LNCaP clone FGC (cell line): ENCODE results near the gene SOCS7.

Experiments used
- DNase-seq: peaks from one replicate; pipeline ENCODE4 v3.0.0-alpha.2; 2011; ENCODE audit warnings: low read depth
- H3K4me3 ChIP-seq: 2 replicates; pipeline ENCODE4 v1.5.1; 2011; ENCODE audit warnings: mild to moderate bottlenecking, low read depth, low read length, control low read depth
- TF ChIP-seq, protein P1 (sequence below): IDR thresholded peaks from 2 replicates; pipeline ENCODE4 v1.5.1; 2012; ENCODE audit warnings: mild to moderate bottlenecking; ENCODE audit not compliant: control insufficient read depth, insufficient read depth; ENCODE audit errors: extremely low read depth

The SOCS7 gene

DNA sequence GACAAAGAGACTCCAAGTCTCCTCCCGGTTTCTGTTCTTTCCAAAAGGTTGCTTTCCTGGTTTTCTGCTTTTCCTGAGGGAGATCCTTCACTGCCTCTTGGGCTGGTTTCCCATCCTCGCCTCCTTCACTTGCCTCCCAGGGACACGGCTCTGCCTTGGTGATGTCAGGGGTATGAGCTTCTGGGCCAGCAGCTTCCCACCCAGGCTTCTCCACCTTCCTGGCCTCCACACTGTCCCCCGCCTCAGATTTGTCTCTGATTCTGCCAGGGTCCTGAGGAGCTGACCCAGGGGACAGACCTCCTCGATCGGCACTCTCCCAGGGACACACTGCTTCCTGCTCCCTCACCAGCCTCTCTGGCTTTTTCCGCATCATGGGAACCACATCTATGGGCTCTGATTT lies 22.4 kb upstream of the SOCS7 start:
- DNase-seq: no peak
- H3K4me3 ChIP-seq: no peak overlapping the region
- TF ChIP-seq, protein P1, sequence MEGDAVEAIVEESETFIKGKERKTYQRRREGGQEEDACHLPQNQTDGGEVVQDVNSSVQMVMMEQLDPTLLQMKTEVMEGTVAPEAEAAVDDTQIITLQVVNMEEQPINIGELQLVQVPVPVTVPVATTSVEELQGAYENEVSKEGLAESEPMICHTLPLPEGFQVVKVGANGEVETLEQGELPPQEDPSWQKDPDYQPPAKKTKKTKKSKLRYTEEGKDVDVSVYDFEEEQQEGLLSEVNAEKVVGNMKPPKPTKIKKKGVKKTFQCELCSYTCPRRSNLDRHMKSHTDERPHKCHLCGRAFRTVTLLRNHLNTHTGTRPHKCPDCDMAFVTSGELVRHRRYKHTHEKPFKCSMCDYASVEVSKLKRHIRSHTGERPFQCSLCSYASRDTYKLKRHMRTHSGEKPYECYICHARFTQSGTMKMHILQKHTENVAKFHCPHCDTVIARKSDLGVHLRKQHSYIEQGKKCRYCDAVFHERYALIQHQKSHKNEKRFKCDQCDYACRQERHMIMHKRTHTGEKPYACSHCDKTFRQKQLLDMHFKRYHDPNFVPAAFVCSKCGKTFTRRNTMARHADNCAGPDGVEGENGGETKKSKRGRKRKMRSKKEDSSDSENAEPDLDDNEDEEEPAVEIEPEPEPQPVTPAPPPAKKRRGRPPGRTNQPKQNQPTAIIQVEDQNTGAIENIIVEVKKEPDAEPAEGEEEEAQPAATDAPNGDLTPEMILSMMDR: no peak

DNA sequence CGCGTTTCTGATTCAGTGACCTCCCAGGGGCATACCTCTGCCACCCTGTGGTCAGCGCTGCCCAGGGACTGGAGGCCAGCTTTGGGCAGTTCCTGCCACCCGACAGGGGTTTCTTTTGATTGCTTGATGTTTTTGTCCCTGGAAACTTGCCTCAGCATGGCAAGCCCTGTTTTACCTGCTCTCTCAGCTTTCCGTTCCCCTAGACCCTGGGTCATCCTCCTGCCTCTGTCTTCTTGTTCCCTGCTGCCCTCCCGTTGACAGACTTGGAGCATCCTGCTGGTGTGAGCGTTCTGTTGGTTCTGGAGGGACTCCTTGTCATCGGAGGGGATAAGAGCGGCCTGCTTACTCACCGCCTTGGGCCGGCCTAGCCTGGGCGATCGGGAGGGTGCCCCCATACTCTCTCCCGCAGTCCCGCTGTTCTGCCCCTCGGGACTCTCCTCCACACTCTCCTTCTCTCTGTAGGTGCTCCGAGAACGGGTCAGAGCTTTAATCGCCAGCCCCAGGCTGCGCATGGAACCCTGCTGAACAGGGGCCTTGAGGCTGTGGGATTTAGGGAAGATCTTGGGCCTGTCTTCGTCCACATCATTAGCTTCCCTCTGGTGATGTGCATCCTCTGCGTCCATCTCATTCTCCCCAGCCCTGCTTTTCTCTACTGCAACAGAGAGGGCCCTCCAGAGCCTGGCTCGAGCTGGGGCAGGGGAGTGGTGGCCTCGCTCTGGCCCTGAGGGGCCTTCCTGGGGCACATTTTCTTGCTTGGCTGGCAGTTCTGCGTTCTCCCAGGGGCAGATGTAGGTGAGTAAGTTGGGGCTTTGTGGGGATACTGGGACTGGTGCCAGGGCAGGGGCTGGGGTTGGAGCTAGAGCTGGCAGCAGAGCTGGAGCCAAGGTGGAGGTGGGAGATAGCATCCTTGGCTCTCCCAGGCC lies 21.6 kb upstream of the SOCS7 start:
- no peak overlapping the region for H3K4me3 ChIP-seq
- TF ChIP-seq, protein P1: no peak
- no peak for DNase-seq

DNA sequence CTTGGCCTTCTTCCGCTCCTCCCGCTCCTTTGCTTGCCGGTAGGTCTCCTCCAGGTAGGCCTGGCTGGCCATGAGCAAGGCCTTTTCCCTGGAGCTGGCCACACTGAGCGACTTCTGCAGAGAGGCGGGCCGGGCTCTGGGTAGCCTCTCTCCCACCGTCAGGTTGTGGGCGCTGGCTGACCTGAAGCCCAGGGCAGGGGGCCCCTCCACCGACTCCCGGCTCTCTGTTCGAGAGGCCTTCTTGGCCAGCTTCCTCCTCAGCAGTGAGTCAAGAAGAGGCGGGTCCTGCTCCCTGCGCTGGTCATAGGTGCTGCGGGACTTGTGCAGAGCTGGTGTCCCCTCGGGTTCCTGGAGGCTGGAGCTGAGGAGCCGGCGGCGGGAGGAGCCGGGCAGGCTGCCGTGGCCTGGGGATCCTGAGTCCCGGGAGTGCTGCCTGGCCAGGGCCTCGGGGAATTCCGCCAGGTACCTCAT lies 20.7 kb upstream of the SOCS7 start:
- TF ChIP-seq, protein P1: no peak
- no peak for DNase-seq
- H3K4me3 ChIP-seq: no peak overlapping the region

DNA sequence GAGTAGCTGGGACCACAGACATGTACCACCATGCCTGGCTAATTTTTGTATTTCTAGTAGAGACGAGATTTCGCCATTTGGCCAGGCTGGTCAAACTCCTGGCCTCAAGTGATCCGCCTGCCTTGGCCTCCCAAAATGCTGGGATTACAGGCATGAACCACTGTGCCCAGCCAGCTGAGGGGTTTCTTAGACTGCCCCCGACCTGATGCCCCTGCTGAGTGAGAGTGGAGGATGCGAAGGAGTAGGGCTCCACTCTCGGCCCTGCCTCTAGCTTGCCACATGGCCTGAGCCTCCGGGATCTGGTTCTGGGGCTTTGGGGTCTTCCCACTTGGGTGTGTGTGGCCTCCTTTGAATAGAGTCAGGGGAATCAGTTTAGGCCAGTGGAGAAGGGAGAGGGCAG lies 18.9 kb upstream of the SOCS7 start:
- TF ChIP-seq, protein P1: no peak
- H3K4me3 ChIP-seq: no peak overlapping the region
- DNase-seq: no peak

DNA sequence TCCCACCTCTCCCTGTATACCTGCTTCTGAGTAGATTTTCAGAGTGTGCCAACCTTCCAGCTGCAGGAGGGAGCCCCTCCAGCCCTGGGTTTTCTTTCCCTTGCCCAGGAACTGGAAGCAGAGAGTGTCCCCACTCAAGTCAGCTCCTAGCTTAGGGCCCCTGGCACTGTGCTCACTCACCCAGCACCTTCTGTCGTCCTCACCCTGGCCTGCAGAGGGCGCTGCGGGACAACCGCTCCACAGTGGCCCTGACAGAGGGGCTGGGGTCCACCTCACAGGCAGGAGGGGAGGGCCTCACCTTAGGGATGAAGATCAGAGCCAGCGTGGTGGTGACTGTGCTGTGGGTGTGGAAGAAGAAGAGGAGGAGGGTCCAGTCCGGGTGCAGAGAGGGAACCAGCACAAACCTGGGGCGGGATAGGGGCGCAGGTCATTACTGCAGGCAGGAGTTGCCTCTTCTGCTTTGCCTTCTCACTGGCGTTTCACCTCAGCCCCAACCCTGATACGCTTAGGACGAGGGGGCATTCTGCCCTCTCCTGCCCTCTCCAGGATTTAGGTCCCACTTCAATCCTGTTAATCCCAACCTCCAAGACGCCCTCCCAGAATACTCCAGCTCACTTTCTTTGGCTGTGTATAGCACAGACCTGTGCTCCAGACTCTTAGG lies 17.9 kb upstream of the SOCS7 start:
- TF ChIP-seq, protein P1: peak; percentile 73
- no peak overlapping the region for H3K4me3 ChIP-seq
- DNase-seq: no peak

DNA sequence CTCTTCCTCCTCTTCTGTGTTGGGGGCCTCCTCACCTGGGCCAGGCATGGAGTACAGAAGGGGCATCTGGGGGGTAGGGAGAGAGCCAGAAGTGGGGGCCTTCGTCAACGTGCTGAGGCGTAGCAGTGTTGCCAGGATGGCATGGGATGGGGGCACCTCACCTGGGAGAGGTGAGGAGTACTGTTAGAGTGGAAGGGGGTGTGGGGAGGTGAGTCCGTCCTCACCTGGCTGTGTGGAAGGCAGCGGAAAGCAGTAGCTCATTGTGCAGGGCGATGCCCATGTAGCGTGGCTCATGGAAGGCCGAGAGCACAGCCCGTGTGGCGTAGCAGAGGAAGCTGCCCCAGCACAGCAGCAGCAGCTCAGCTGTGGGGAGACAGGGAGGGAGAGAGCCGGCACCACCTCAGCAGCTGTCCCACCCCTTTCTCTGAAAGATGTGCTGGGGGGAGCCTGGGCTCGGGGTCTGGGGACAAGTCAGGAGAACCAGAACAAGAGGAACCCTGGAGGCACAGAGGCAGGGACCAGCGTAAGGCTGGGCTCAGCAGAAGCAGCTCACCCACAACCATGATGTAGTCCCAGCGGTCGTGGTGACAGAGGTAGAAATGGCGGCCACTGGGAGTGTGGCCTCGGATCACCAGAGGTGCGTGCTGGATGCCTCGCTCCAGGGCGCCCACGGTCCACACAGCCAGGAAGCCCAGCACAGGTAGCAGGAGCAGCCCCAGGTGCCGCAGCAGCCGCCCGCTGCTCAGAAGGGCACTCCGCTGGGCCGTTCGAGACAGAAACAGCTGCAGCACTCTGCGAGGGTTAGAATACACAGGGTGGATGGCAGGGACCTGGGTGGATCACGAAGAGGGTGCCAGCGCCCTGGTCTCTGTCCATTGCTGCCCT lies 16.9 kb upstream of the SOCS7 start:
- no peak for DNase-seq
- TF ChIP-seq, protein P1: no peak
- no peak overlapping the region for H3K4me3 ChIP-seq
